BLaER1 treated with 17β-estradiol and CSF1 and Interleukin-3, amounts not matched to agents 10 nM and 100 nM (cell line): ENCODE measurements around the gene EML6.

Experiments used
- H3K27ac ChIP-seq, 11 experiments: shearing (Covaris generic); formaldehyde crosslinking; 2 replicates each; pipeline ENCODE4 v1.8.1; 2022
- H3K27me3 ChIP-seq, 11 experiments: shearing (Covaris generic); formaldehyde crosslinking; 2 replicates each; pipeline ENCODE4 v1.8.1; 2022
- H3K36me3 ChIP-seq, 11 experiments: shearing (Covaris generic); formaldehyde crosslinking; 2 replicates each; pipeline ENCODE4 v1.8.1; 2022
- H3K4me1 ChIP-seq, 10 experiments: shearing (Covaris generic); formaldehyde crosslinking; 2 replicates each; pipeline ENCODE4 v1.8.1; 2022
- H3K4me2 ChIP-seq, 11 experiments: shearing (Covaris generic); formaldehyde crosslinking; 2 replicates each; pipeline ENCODE4 v1.8.1; 2022
- H3K4me3 ChIP-seq, 10 experiments: shearing (Covaris generic); formaldehyde crosslinking; 2 replicates each; pipeline ENCODE4 v1.8.1; 2022
- H3K9ac ChIP-seq, 11 experiments: shearing (Covaris generic); formaldehyde crosslinking; 2 replicates each; pipeline ENCODE4 v1.8.1; 2022
- H3K9me3 ChIP-seq, 11 experiments: shearing (Covaris generic); formaldehyde crosslinking; replicated peaks in 1 of 11; 2 replicates each; pipeline ENCODE4 v1.8.1; 2022
- H4K20me1 ChIP-seq, 11 experiments: shearing (Covaris generic); formaldehyde crosslinking; 2 replicates each; pipeline ENCODE4 v1.8.1; 2022
- Cebpa-rat ChIP-seq, 11 experiments: shearing (Covaris generic); IDR thresholded peaks; 2 replicates each; pipeline ENCODE4 v1.8.1; 2022

The EML6 gene

GRCh38 chr2:54955358-54956110, 232.1 kb downstream of the EML6 start:
- Histone ChIP-seq H3K27ac (peak overlapping the region in 1 of 11 experiments; percentile 29; a peak in 1 of 22 replicates), H3K4me2 (peak overlapping the region in 7 of 11 experiments; percentile 3 to 49 (median 28); a peak in 11 of 22 replicates), H3K4me3 (no peak overlapping the region), H3K4me1 (peaks cover 13 to 30% (median 25%) of the 10 kb centered on the region in 10 experiments), H4K20me1 (no peaks in the 10 kb centered on the region), H3K27me3 (no peaks in the 10 kb centered on the region), H3K9me3 (no peaks in the 10 kb centered on the region), H3K36me3 (no peaks in the 10 kb centered on the region), H3K9ac (no peak overlapping the region)
- TF ChIP-seq Cebpa-rat (IDR thresholded peaks at IDR 0.05), result no peak

- H3K27ac ChIP-seq, result no peak overlapping the region
- H3K4me3 ChIP-seq, result no peak overlapping the region
- H3K4me2 ChIP-seq, result no peak overlapping the region
- TF ChIP-seq Cebpa-rat (IDR thresholded peaks at IDR 0.05), result no peak
- H3K9ac ChIP-seq, result no peak overlapping the region
- H3K36me3 ChIP-seq, result no peaks in the 10 kb centered on the region
- H3K9me3 ChIP-seq, result no peaks in the 10 kb centered on the region
- peaks cover 13 to 30% (median 25%) of the 10 kb centered on the region in 10 experiments for H3K4me1 ChIP-seq
- H4K20me1 ChIP-seq, result no peaks in the 10 kb centered on the region
- no peaks in the 10 kb centered on the region for H3K27me3 ChIP-seq
Observed at GRCh38 chr2:54956111-54956627, 232.7 kb downstream of the EML6 start.

- Histone ChIP-seq H3K27me3 (no peaks in the 10 kb centered on the region), H3K4me1 (peaks cover 13 to 30% (median 25%) of the 10 kb centered on the region in 10 experiments), H3K9me3 (no peaks in the 10 kb centered on the region), H3K27ac (no peak overlapping the region), H3K36me3 (no peaks in the 10 kb centered on the region), H3K9ac (no peak overlapping the region), H3K4me3 (no peak overlapping the region), H3K4me2 (peak overlapping the region in 7 of 11 experiments; percentile 31 to 62 (median 36); a peak in 13 of 22 replicates), H4K20me1 (no peaks in the 10 kb centered on the region)
- TF ChIP-seq Cebpa-rat (IDR thresholded peaks at IDR 0.05), result no peak
Observed at GRCh38 chr2:54957321-54957999, 234.0 kb downstream of the EML6 start.

GRCh38 chr2:54958717-54959371, 235.4 kb downstream of the EML6 start:
- Histone ChIP-seq H3K9ac (no peak overlapping the region), H3K4me3 (no peak overlapping the region), H3K27ac (no peak overlapping the region), H3K9me3 (no peaks in the 10 kb centered on the region), H4K20me1 (0 out of 22 replicates have a peak, but pooled peaks cover 0 to 4% (median 0%) of the 10 kb centered on the region in 11 experiments), H3K4me1 (peaks cover 13 to 27% (median 19%) of the 10 kb centered on the region in 10 experiments; a peak in 19 of 20 replicates), H3K27me3 (no peaks in the 10 kb centered on the region), H3K36me3 (no peaks in the 10 kb centered on the region), H3K4me2 (peak overlapping the region in 6 of 11 experiments; percentile 1 to 55 (median 15); a peak in 6 of 22 replicates)
- TF ChIP-seq Cebpa-rat (IDR thresholded peaks at IDR 0.05), result no peak

GRCh38 chr2:54960164-54960563, 236.7 kb downstream of the EML6 start:
- Histone ChIP-seq H3K4me1 (peaks cover 13 to 21% (median 16%) of the 10 kb centered on the region in 10 experiments; a peak in 19 of 20 replicates), H3K4me3 (no peak overlapping the region), H4K20me1 (peaks cover 0 to 11% (median 0%) of the 10 kb centered on the region in 11 experiments; a peak in 3 of 22 replicates), H3K9ac (no peak overlapping the region), H3K9me3 (no peaks in the 10 kb centered on the region), H3K27me3 (no peaks in the 10 kb centered on the region), H3K27ac (no peak overlapping the region; a peak in 1 of 22 replicates), H3K4me2 (no peak overlapping the region), H3K36me3 (no peaks in the 10 kb centered on the region)
- TF ChIP-seq Cebpa-rat (IDR thresholded peaks at IDR 0.05), result no peak

- Histone ChIP-seq H3K4me3 (no peak overlapping the region), H3K9ac (no peak overlapping the region), H3K4me2 (no peak overlapping the region), H3K4me1 (peaks cover 4 to 27% (median 10%) of the 10 kb centered on the region in 10 experiments; a peak in 19 of 20 replicates), H4K20me1 (peaks cover 0 to 29% (median 9%) of the 10 kb centered on the region in 11 experiments; a peak in 12 of 22 replicates), H3K36me3 (peaks cover 0 to 12% (median 8%) of the 10 kb centered on the region in 11 experiments; a peak in 8 of 22 replicates), H3K9me3 (no peaks in the 10 kb centered on the region), H3K27ac (no peak overlapping the region), H3K27me3 (no peaks in the 10 kb centered on the region)
- TF ChIP-seq Cebpa-rat (IDR thresholded peaks at IDR 0.05), result no peak
Observed at GRCh38 chr2:54962511-54962910, 239.0 kb downstream of the EML6 start.

GRCh38 chr2:54962935-54963440, 239.5 kb downstream of the EML6 start:
- Histone ChIP-seq H4K20me1 (peaks cover 0 to 34% (median 14%) of the 10 kb centered on the region in 11 experiments; a peak in 14 of 22 replicates), H3K4me3 (no peak overlapping the region), H3K9me3 (no peaks in the 10 kb centered on the region), H3K36me3 (peaks cover 0 to 16% (median 9%) of the 10 kb centered on the region in 11 experiments; a peak in 9 of 22 replicates), H3K4me2 (no peak overlapping the region), H3K27ac (no peak overlapping the region), H3K27me3 (no peaks in the 10 kb centered on the region), H3K9ac (no peak overlapping the region), H3K4me1 (peaks cover 0 to 24% (median 6%) of the 10 kb centered on the region in 10 experiments; a peak in 10 of 20 replicates)
- TF ChIP-seq Cebpa-rat (IDR thresholded peaks at IDR 0.05), result no peak

- no peak for TF ChIP-seq Cebpa-rat (IDR thresholded peaks at IDR 0.05)
- Histone ChIP-seq H4K20me1 (peaks cover 0 to 39% (median 19%) of the 10 kb centered on the region in 11 experiments; a peak in 16 of 22 replicates), H3K9ac (no peak overlapping the region), H3K27me3 (no peaks in the 10 kb centered on the region), H3K4me2 (no peak overlapping the region), H3K4me1 (peaks cover 0 to 22% (median 5%) of the 10 kb centered on the region in 10 experiments; a peak in 9 of 20 replicates), H3K9me3 (no peaks in the 10 kb centered on the region), H3K4me3 (no peak overlapping the region), H3K27ac (no peak overlapping the region), H3K36me3 (peaks cover 0 to 21% (median 13%) of the 10 kb centered on the region in 11 experiments; a peak in 17 of 22 replicates)
Observed at GRCh38 chr2:54963476-54963875, 240.0 kb downstream of the EML6 start.
